IMR-90 (cell line): ENCODE results near the gene SEPHS1. TPM values are rescaled to one million over a fixed set of nuclear protein-coding genes. Genes with fewer than 3 reads are reported as not detected.

Experiments used
- ATAC-seq: fragments of 200-7000 bp; cut with Tn5 transposase; 2 replicates; pipeline ENCODE4 v1.9.1; 2020; ENCODE audit warnings: low read depth, mild to moderate bottlenecking, moderate library complexity
- BruUV-seq: library from RNA; stranded (reverse); fragments of 400-500 nt; replicated peaks from 2 replicates; lab custom pipeline; 2021; lab: Mats Ljungman, UMichigan
- CTCF ChIA-PET: fragments of 300-600 bp; formaldehyde crosslinking; extraction: SDS; loops from one replicate; lab custom pipeline; 2021; ENCODE audit warnings: antibody characterized with exemption; lab: Yijun Ruan, JAX
- POLR2A ChIA-PET: fragments of 300-600 bp; sonication (Branson Sonifier 250); formaldehyde crosslinking; loops from one replicate; lab custom pipeline; 2022; ENCODE audit warnings: antibody characterized with exemption; ENCODE audit not compliant: unreplicated experiment; lab: Charles Lee
- DNase-seq: peaks from one replicate; pipeline ENCODE4 v3.0.0; 2013
- H2AFZ ChIP-seq: replicated peaks from 2 replicates; pipeline ENCODE3; 2013; ENCODE audit warnings: low read length, mild to moderate bottlenecking; ENCODE audit not compliant: poor library complexity
- H2AK5ac ChIP-seq: 2 replicates; pipeline ENCODE4 v1.6.1; 2013; ENCODE audit warnings: low read depth, low read length, inconsistent platforms
- H2AK9ac ChIP-seq: replicated peaks from 2 replicates; pipeline ENCODE3; 2013; ENCODE audit warnings: mild to moderate bottlenecking, low read depth, low read length, moderate library complexity; ENCODE audit not compliant: poor library complexity
- H2BK120ac ChIP-seq: 2 replicates; pipeline ENCODE4 v1.6.1; 2013; ENCODE audit warnings: low read depth, low read length, inconsistent platforms
- H2BK15ac ChIP-seq: 3 replicates; pipeline ENCODE4 v1.6.1; 2013; ENCODE audit warnings: low read depth, low read length, inconsistent platforms
- H2BK20ac ChIP-seq: 2 replicates; pipeline ENCODE4 v1.6.1; 2013; ENCODE audit warnings: low read depth, mild to moderate bottlenecking, inconsistent platforms, low read length, moderate library complexity
- H2BK5ac ChIP-seq: 2 replicates; pipeline ENCODE4 v1.6.1; 2013; ENCODE audit warnings: mild to moderate bottlenecking, low read depth, low read length, inconsistent platforms; ENCODE audit not compliant: poor library complexity, severe bottlenecking
- H3K14ac ChIP-seq: replicated peaks from 2 replicates; pipeline ENCODE4 v1.6.1; 2013; ENCODE audit warnings: low read depth, low read length, inconsistent platforms
- H3K18ac ChIP-seq: 2 replicates; pipeline ENCODE4 v1.6.1; 2013; ENCODE audit warnings: low read depth, low read length, control low read depth
- H3K23ac ChIP-seq: 2 replicates; pipeline ENCODE4 v1.6.1; 2013; ENCODE audit warnings: low read depth, low read length, inconsistent platforms
- H3K27ac ChIP-seq: 2 replicates; pipeline ENCODE4 v1.5.1; 2013; ENCODE audit warnings: mild to moderate bottlenecking, control low read depth, low read length; ENCODE audit not compliant: insufficient read depth
- H3K27me3 ChIP-seq: 2 replicates; pipeline ENCODE4 v1.6.1; 2013; ENCODE audit warnings: low read length; ENCODE audit not compliant: control insufficient read depth, insufficient read depth
- H3K36me3 ChIP-seq: 2 replicates; pipeline ENCODE4 v1.6.1; 2013; ENCODE audit warnings: low read length, mixed read lengths; ENCODE audit not compliant: control insufficient read depth, insufficient read depth
- H3K4ac ChIP-seq: 2 replicates; pipeline ENCODE4 v1.6.1; 2013; ENCODE audit warnings: low read depth, low read length, inconsistent platforms
- H3K4me1 ChIP-seq: 2 replicates; pipeline ENCODE4 v1.6.1; 2013; ENCODE audit warnings: low read length, mixed read lengths; ENCODE audit not compliant: control insufficient read depth, insufficient read depth
- H3K4me2 ChIP-seq: 2 replicates; pipeline ENCODE4 v1.6.1; 2013; ENCODE audit warnings: low read depth, mild to moderate bottlenecking, control low read depth, low read length, moderate library complexity
- H3K4me3 ChIP-seq: 2 replicates; pipeline ENCODE4 v1.5.1; 2013; ENCODE audit warnings: low read depth, mild to moderate bottlenecking, control low read depth, low read length, moderate library complexity; ENCODE audit not compliant: insufficient read depth
- H3K56ac ChIP-seq: 2 replicates; pipeline ENCODE4 v1.6.1; 2013; ENCODE audit warnings: low read length, inconsistent platforms; ENCODE audit not compliant: insufficient read depth; ENCODE audit errors: extremely low read depth
- H3K79me1 ChIP-seq, 2 experiments: 2 replicates each; pipeline ENCODE4 v1.6.1; 2013; ENCODE audit warnings: low read length in 2 of 2, inconsistent platforms in 1 of 2, low read depth in 1 of 2
- H3K9ac ChIP-seq: 2 replicates; pipeline ENCODE4 v1.6.1; 2013; ENCODE audit warnings: low read depth, low read length, control low read depth
- H3K9me1 ChIP-seq: 2 replicates; pipeline ENCODE4 v1.6.1; 2013; ENCODE audit warnings: low read length, inconsistent platforms; ENCODE audit not compliant: insufficient read depth
- H3K9me3 ChIP-seq: 2 replicates; pipeline ENCODE4 v1.6.1; 2013; ENCODE audit warnings: low read length; ENCODE audit not compliant: control insufficient read depth, insufficient read depth
- H4K20me1 ChIP-seq: 2 replicates; pipeline ENCODE4 v1.6.1; 2013; ENCODE audit warnings: low read length, inconsistent platforms; ENCODE audit not compliant: insufficient read depth
- H4K5ac ChIP-seq: 2 replicates; pipeline ENCODE4 v1.6.1; 2013; ENCODE audit warnings: mild to moderate bottlenecking, low read depth, low read length, control low read depth
- H4K8ac ChIP-seq, 2 experiments: 2 replicates each; pipeline ENCODE4 v1.6.1; 2013; ENCODE audit warnings: low read depth in 2 of 2, low read length in 2 of 2, control low read depth in 1 of 2, inconsistent platforms in 1 of 2
- H4K91ac ChIP-seq: 2 replicates; pipeline ENCODE4 v1.6.1; 2013; ENCODE audit warnings: low read depth, low read length, inconsistent platforms; ENCODE audit not compliant: insufficient read depth
- BHLHE40 ChIP-seq: fragments of 150-350 bp; IDR thresholded peaks from 2 replicates; pipeline ENCODE4 v1.6.1; 2016; ENCODE audit warnings: mild to moderate bottlenecking, low read depth, low read length
- CEBPB ChIP-seq: IDR thresholded peaks from 2 replicates; pipeline ENCODE4 v1.6.1; 2012; ENCODE audit warnings: low read depth, low read length, improper control_type of control experiment
- CHD1 ChIP-seq: IDR thresholded peaks from 2 replicates; pipeline ENCODE4 v1.6.1; 2012; ENCODE audit warnings: low read depth, low read length, improper control_type of control experiment
- FOS ChIP-seq: fragments of 150-350 bp; IDR thresholded peaks from 2 replicates; pipeline ENCODE4 v1.6.1; 2016; ENCODE audit warnings: low read depth, low read length
- MAFK ChIP-seq: IDR thresholded peaks from 2 replicates; pipeline ENCODE4 v1.6.1; 2012; ENCODE audit warnings: low read depth, low read length, improper control_type of control experiment
- MAZ ChIP-seq: IDR thresholded peaks from 2 replicates; pipeline ENCODE4 v1.6.1; 2012; ENCODE audit warnings: low read depth, mild to moderate bottlenecking, low read length, improper control_type of control experiment, moderate library complexity, borderline replicate concordance
- MXI1 ChIP-seq: IDR thresholded peaks from 2 replicates; pipeline ENCODE4 v1.6.1; 2012; ENCODE audit warnings: low read depth, mild to moderate bottlenecking, low read length, moderate library complexity, borderline replicate concordance
- NFE2L2 ChIP-seq: fragments of 150-350 bp; IDR thresholded peaks from 2 replicates; pipeline ENCODE4 v1.6.1; 2016; ENCODE audit warnings: low read depth, mild to moderate bottlenecking, low read length
- POLR2A ChIP-seq: IDR thresholded peaks from 2 replicates; pipeline ENCODE4 v1.6.1; 2012; ENCODE audit warnings: mild to moderate bottlenecking, low read depth, low read length
- RAD21 ChIP-seq: IDR thresholded peaks from 2 replicates; pipeline ENCODE4 v1.6.1; 2012; ENCODE audit warnings: low read length, improper control_type of control experiment
- RCOR1 ChIP-seq: IDR thresholded peaks from 2 replicates; pipeline ENCODE4 v1.6.1; 2012; ENCODE audit warnings: mild to moderate bottlenecking, low read length, improper control_type of control experiment; ENCODE audit not compliant: insufficient replicate concordance
- RFX5 ChIP-seq: IDR thresholded peaks from 2 replicates; pipeline ENCODE4 v1.8.0; 2012; ENCODE audit warnings: low read depth, mild to moderate bottlenecking, low read length, moderate library complexity
- SMC3 ChIP-seq: fragments of 150-350 bp; IDR thresholded peaks from 2 replicates; pipeline ENCODE4 v1.6.1; 2016; ENCODE audit warnings: low read depth, mild to moderate bottlenecking, antibody characterized with exemption, low read length, moderate library complexity
- WGBS, 2 experiments: methylation state at CpG; one replicate each; pipeline versions ENCODE4 v1.1.5 to v1.1.7; 2013; ENCODE audit warnings: missing lambda C conversion rate in 2 of 2; ENCODE audit not compliant: insufficient read length in 1 of 2; ENCODE audit errors: extremely low coverage in 2 of 2; 5-methylcytosine and 5-hydroxymethylcytosine counted together
- dilution Hi-C: fragments of 300-500 bp; cut with HindIII; formaldehyde crosslinking; loops from one replicate; pipeline ENCODE4 v1.14.3; 2018; ENCODE audit warnings: low sequenced_read_pairs; ENCODE audit not compliant: unreplicated experiment
- in situ Hi-C: fragments of 300-500 bp; cut with MboI; formaldehyde crosslinking; loops from 3 replicates; pipeline ENCODE4 v1.14.3; 2019; ENCODE audit warnings: low sequenced_read_pairs, inconsistent platforms, mixed read lengths
- intact Hi-C: fragments of 100-400 bp; cut with micrococcal nuclease; formaldehyde crosslinking; loops from 2 replicates; pipeline ENCODE4 v1.10.0; 2022
- polyA plus RNA-seq, 3 experiments: library from polyadenylated mRNA; depleted of rRNA; stranded (reverse); fragments of >200 nt; gene quantifications; 2 replicates each; pipeline ENCODE4 v1.2.3, GENCODE V29; 2012; ENCODE audit warnings: low replicate concordance in 1 of 3
- total RNA-seq: library from RNA; depleted of rRNA; stranded (reverse); fragments of >200 nt; gene quantifications from 2 replicates; pipeline ENCODE4 v1.2.3, GENCODE V29; 2012
- TF ChIP-seq, protein P1 (sequence below): fragments of 150-350 bp; IDR thresholded peaks from 2 replicates; pipeline ENCODE4 v1.6.1; 2016; ENCODE audit warnings: low read depth, mild to moderate bottlenecking, low read length, moderate library complexity, borderline replicate concordance
- TF ChIP-seq, protein P2 (sequence below): conservative IDR thresholded peaks from 2 replicates; pipeline ENCODE4 v1.5.1; 2012; ENCODE audit warnings: mild to moderate bottlenecking, low read depth, low read length, improper control_type of control experiment
- TF ChIP-seq, protein P3 (sequence below): fragments of 150-350 bp; IDR thresholded peaks from 2 replicates; pipeline ENCODE4 v1.6.1; 2017; ENCODE audit warnings: mild to moderate bottlenecking, antibody characterized with exemption, low read length, low read depth

The SEPHS1 gene
- total and polyA plus RNA-seq, 2 of the 4 experiments (the other 2 are of a cell fraction) = 39.4 to 69.4 TPM

DNA sequence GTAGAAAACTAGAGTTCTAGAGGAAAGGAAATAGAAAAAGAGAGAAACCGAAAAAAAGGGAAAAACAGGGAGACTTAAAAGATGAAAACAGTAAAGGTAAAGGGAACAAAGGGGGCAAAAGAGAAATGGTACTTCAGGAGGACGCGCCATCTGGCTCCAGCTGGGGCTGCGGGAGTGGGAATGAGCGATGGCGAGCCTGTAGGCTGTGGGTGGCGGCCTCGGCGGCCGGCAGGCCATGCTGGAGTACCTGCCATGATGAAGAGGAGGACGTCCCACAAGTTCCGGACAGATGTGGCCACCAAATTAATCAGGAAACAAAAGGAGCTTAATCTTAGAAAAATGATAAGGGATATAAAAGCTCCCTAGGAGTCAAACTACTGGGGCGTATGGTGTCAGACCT lies 26.5 kb downstream of the SEPHS1 start:
- WGBS, 2 experiments = 100% methylated on average over 2 of the region's 13 CpGs; no CpG with 5 or more reads in 1 of the 2 experiments

More for the DNA sequence above, 26.5 kb downstream of the SEPHS1 start:
- ATAC-seq = no peak
- Histone ChIP-seq H3K14ac (no peak overlapping the region), H4K20me1 (no peaks in the 10 kb centered on the region), H2AFZ (no peak overlapping the region), H2BK20ac (no peak overlapping the region), H3K79me1 (no peaks in the 10 kb centered on the region; a peak in 1 of 4 replicates), H3K23ac (no peak overlapping the region), H2AK5ac (no peak overlapping the region), H2AK9ac (no peak overlapping the region), H3K4me3 (no peak overlapping the region), H3K9ac (no peak overlapping the region), H4K5ac (no peak overlapping the region), H3K9me1 (no peaks in the 10 kb centered on the region), H4K8ac (no peak overlapping the region), H3K36me3 (peaks cover 34% of the 10 kb centered on the region), H3K18ac (no peak overlapping the region), H3K56ac (no peak overlapping the region), H3K27ac (no peak overlapping the region), H3K4me2 (no peak overlapping the region), H2BK120ac (no peak overlapping the region), H3K4me1 (no peaks in the 10 kb centered on the region), H3K27me3 (no peaks in the 10 kb centered on the region), H3K9me3 (no peaks in the 10 kb centered on the region), H2BK5ac (no peak overlapping the region), H3K4ac (no peak overlapping the region), H2BK15ac (no peak overlapping the region), H4K91ac (no peak overlapping the region)
- ChIA-PET POLR2A (no interaction called here), CTCF (no interaction called here)
- dilution Hi-C loops (no loop called here), in situ Hi-C loops (no loop called here), intact Hi-C loops (no loop called here)
- BruUV-seq = no TSS peak
- no peak for DNase-seq
- TF ChIP-seq SMC3 (no peak), POLR2A (no peak), BHLHE40 (no peak), MXI1 (no peak), CHD1 (no peak), NFE2L2 (no peak), RCOR1 (no peak), RFX5 (no peak), RAD21 (no peak), MAFK (no peak), FOS (no peak), MAZ (no peak), CEBPB (no peak)
- TF ChIP-seq, protein P1, sequence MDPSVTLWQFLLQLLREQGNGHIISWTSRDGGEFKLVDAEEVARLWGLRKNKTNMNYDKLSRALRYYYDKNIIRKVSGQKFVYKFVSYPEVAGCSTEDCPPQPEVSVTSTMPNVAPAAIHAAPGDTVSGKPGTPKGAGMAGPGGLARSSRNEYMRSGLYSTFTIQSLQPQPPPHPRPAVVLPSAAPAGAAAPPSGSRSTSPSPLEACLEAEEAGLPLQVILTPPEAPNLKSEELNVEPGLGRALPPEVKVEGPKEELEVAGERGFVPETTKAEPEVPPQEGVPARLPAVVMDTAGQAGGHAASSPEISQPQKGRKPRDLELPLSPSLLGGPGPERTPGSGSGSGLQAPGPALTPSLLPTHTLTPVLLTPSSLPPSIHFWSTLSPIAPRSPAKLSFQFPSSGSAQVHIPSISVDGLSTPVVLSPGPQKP = no peak
- TF ChIP-seq, protein P2, sequence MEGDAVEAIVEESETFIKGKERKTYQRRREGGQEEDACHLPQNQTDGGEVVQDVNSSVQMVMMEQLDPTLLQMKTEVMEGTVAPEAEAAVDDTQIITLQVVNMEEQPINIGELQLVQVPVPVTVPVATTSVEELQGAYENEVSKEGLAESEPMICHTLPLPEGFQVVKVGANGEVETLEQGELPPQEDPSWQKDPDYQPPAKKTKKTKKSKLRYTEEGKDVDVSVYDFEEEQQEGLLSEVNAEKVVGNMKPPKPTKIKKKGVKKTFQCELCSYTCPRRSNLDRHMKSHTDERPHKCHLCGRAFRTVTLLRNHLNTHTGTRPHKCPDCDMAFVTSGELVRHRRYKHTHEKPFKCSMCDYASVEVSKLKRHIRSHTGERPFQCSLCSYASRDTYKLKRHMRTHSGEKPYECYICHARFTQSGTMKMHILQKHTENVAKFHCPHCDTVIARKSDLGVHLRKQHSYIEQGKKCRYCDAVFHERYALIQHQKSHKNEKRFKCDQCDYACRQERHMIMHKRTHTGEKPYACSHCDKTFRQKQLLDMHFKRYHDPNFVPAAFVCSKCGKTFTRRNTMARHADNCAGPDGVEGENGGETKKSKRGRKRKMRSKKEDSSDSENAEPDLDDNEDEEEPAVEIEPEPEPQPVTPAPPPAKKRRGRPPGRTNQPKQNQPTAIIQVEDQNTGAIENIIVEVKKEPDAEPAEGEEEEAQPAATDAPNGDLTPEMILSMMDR = no peak
- TF ChIP-seq, protein P3, sequence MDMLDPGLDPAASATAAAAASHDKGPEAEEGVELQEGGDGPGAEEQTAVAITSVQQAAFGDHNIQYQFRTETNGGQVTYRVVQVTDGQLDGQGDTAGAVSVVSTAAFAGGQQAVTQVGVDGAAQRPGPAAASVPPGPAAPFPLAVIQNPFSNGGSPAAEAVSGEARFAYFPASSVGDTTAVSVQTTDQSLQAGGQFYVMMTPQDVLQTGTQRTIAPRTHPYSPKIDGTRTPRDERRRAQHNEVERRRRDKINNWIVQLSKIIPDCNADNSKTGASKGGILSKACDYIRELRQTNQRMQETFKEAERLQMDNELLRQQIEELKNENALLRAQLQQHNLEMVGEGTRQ = no peak
